ENCODE results near the gene RTTN. TPM values are rescaled to one million over a fixed set of nuclear protein-coding genes. Genes with fewer than 3 reads are reported as not detected.
"Not testable (repeated sequence)": the region's sequence is repeated elsewhere in the genome, so short reads cannot be mapped to it uniquely, and the experiment has no call there.

Gene RTTN
- total RNA-seq, 1 experiment from 2014 or later, result 25.9 TPM

GRCh38 chr18:70249118-70249517 is 43.6 kb upstream of the RTTN start:
- intact Hi-C loops (cut with micrococcal nuclease; ENCODE audit: unreplicated experiment), result no loop called here
- no peaks in the 10 kb centered on the region for H3K27me3 ChIP-seq (replicated peaks; ENCODE audit: insufficient read depth, low read depth, low read length, poor library complexity)
- ChIA-PET CTCF (no interaction called here), POLR2A (ENCODE audit: low non-redundant PET) (no interaction called here)
- no peak for DNase-seq (ENCODE audit: low spot score)
- no peak overlapping the region for H3K4me3 ChIP-seq (ENCODE audit: low read depth, low read length, poor library complexity, severe bottlenecking)
- H3K4me1 ChIP-seq (ENCODE audit: insufficient read depth, low read length, poor library complexity, severe bottlenecking), result no peaks in the 10 kb centered on the region
- BruUV-seq (replicated peaks), result no TSS peak
- no peaks in the 10 kb centered on the region for H3K36me3 ChIP-seq (ENCODE audit: insufficient read depth, low read length, poor library complexity, severe bottlenecking)
- no peaks in the 10 kb centered on the region for H3K9me3 ChIP-seq (ENCODE audit: low read depth, low read length, poor library complexity, severe bottlenecking)
- no peak overlapping the region for H3K27ac ChIP-seq (ENCODE audit: low read depth, low read length, poor library complexity, severe bottlenecking)
- no peak for TF ChIP-seq EZH2 (IDR thresholded peaks at IDR 0.05; ENCODE audit: borderline replicate concordance, low read depth, low read length, poor library complexity, severe bottlenecking)
- TF ChIP-seq, protein P1, sequence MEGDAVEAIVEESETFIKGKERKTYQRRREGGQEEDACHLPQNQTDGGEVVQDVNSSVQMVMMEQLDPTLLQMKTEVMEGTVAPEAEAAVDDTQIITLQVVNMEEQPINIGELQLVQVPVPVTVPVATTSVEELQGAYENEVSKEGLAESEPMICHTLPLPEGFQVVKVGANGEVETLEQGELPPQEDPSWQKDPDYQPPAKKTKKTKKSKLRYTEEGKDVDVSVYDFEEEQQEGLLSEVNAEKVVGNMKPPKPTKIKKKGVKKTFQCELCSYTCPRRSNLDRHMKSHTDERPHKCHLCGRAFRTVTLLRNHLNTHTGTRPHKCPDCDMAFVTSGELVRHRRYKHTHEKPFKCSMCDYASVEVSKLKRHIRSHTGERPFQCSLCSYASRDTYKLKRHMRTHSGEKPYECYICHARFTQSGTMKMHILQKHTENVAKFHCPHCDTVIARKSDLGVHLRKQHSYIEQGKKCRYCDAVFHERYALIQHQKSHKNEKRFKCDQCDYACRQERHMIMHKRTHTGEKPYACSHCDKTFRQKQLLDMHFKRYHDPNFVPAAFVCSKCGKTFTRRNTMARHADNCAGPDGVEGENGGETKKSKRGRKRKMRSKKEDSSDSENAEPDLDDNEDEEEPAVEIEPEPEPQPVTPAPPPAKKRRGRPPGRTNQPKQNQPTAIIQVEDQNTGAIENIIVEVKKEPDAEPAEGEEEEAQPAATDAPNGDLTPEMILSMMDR (conservative IDR thresholded peaks at IDR 0.05; ENCODE audit: low read depth, low read length), result no peak

DNA sequence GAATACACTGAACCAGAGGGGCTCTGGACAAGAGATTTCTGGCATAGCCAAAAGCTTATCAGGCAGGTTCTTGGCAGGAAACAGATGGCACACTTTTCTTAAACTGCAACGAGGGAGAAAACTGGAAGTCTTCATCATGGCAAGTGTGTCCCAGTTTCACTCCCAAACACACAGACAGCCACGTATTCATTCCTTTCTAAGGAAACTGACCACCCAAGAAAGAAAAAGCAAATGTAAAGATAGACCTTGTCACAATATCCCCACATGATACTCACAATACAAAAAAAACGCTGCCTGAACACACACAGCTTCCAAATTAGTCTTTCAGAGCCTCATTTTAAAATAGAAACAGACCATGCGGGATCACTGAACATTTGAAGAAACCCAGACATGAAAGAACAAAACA is 40.6 kb upstream of the RTTN start:
- Histone ChIP-seq H3K27ac (ENCODE audit: low read depth, low read length, poor library complexity, severe bottlenecking) (no peak overlapping the region), H3K4me3 (ENCODE audit: low read depth, low read length, poor library complexity, severe bottlenecking) (no peak overlapping the region), H3K36me3 (ENCODE audit: insufficient read depth, low read length, poor library complexity, severe bottlenecking) (no peaks in the 10 kb centered on the region), H3K9me3 (ENCODE audit: low read depth, low read length, poor library complexity, severe bottlenecking) (no peaks in the 10 kb centered on the region), H3K4me1 (ENCODE audit: insufficient read depth, low read length, poor library complexity, severe bottlenecking) (no peaks in the 10 kb centered on the region), H3K27me3 (replicated peaks; ENCODE audit: insufficient read depth, low read depth, low read length, poor library complexity) (no peaks in the 10 kb centered on the region)
- no peak for TF ChIP-seq EZH2 (IDR thresholded peaks at IDR 0.05; ENCODE audit: borderline replicate concordance, low read depth, low read length, poor library complexity, severe bottlenecking)
- TF ChIP-seq, protein P1 (conservative IDR thresholded peaks at IDR 0.05; ENCODE audit: low read depth, low read length), result no peak
- intact Hi-C loops (cut with micrococcal nuclease; ENCODE audit: unreplicated experiment), result no loop called here
- ChIA-PET CTCF (no interaction called here), POLR2A (ENCODE audit: low non-redundant PET) (no interaction called here)
- no peak for DNase-seq (ENCODE audit: low spot score)
- no TSS peak for BruUV-seq (replicated peaks)

DNA sequence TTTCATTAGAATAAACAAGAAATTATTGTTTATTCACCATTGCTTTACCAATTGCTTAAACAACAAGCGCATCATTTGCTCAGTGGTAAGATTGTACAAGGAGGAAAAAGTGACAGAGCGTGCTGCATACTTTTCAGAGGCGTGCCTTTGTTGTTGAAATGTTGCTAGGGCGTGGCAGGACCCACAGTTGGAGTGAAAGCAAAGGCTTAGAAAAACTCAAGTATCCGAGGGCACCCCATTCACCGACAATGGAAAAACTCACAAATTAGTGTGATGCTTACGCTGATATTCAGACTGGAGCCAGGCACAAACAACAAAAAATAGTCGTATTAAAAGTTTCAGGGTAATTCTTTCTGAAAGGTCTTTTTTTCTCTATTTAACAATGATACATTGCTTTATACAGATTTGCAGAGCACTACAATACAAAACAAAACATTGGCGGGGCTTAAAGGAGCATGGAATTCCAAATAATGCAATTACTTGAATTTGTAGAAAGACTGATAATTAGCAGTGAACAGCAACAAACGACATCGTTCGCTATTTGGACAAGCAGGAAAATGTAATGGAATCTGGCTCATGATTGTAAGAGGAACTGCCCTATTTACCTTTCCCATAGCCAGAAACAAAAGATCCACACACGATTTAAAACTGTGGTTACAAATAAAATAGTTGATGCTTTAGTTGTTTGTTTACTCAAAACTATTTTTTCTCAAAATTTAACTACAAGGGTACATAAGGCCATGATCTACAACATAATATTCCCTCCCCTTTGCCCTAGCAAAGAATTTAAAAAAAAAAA is 37.8 kb upstream of the RTTN start:
- intact Hi-C loops (cut with micrococcal nuclease; ENCODE audit: unreplicated experiment), result no loop called here
- no peak for TF ChIP-seq EZH2 (IDR thresholded peaks at IDR 0.05; ENCODE audit: borderline replicate concordance, low read depth, low read length, poor library complexity, severe bottlenecking)
- TF ChIP-seq, protein P1 (conservative IDR thresholded peaks at IDR 0.05; ENCODE audit: low read depth, low read length), result no peak
- no peaks in the 10 kb centered on the region for H3K36me3 ChIP-seq (ENCODE audit: insufficient read depth, low read length, poor library complexity, severe bottlenecking)
- no peak overlapping the region for H3K4me3 ChIP-seq (ENCODE audit: low read depth, low read length, poor library complexity, severe bottlenecking)
- DNase-seq (ENCODE audit: low spot score), result no peak
- ChIA-PET CTCF (no interaction called here), POLR2A (ENCODE audit: low non-redundant PET) (no interaction called here)
- H3K9me3 ChIP-seq (ENCODE audit: low read depth, low read length, poor library complexity, severe bottlenecking), result no peaks in the 10 kb centered on the region
- no TSS peak for BruUV-seq (replicated peaks)
- no peaks in the 10 kb centered on the region for H3K27me3 ChIP-seq (replicated peaks; ENCODE audit: insufficient read depth, low read depth, low read length, poor library complexity)
- no peak overlapping the region for H3K27ac ChIP-seq (ENCODE audit: low read depth, low read length, poor library complexity, severe bottlenecking)
- H3K4me1 ChIP-seq (ENCODE audit: insufficient read depth, low read length, poor library complexity, severe bottlenecking), result no peaks in the 10 kb centered on the region

DNA sequence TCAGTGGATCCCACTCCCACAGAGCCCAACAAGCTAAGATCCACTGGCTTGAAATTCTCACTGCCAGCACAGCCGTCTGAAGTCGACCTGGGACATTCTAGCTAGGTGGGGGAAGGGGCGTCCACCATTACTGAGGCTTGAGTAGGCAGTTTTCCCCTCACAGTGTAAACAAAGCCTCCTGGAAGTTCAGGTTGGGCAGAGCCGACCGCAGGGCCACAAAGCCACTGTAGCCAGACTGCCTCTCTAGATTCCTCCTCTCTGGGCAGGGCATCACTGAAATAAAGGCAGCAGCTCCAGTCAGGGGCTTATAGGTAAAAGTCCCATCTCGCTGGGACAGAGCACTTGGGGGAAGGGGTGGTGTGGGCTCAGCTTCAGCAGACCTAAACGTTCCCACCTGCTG is 31.4 kb upstream of the RTTN start:
- H3K9me3 ChIP-seq (ENCODE audit: low read depth, low read length, poor library complexity, severe bottlenecking); H3K4me3 ChIP-seq (ENCODE audit: low read depth, low read length, poor library complexity, severe bottlenecking); H3K27me3 ChIP-seq (replicated peaks; ENCODE audit: insufficient read depth, low read depth, low read length, poor library complexity); H3K4me1 ChIP-seq (ENCODE audit: insufficient read depth, low read length, poor library complexity, severe bottlenecking); intact Hi-C loops (cut with micrococcal nuclease; ENCODE audit: unreplicated experiment); H3K36me3 ChIP-seq (ENCODE audit: insufficient read depth, low read length, poor library complexity, severe bottlenecking); DNase-seq (ENCODE audit: low spot score); POLR2A ChIA-PET (ENCODE audit: low non-redundant PET); H3K27ac ChIP-seq (ENCODE audit: low read depth, low read length, poor library complexity, severe bottlenecking); CTCF ChIA-PET; BruUV-seq (replicated peaks): not testable (repeated sequence)
